Mammary epithelial cell (primary cell): ENCODE measurements around the gene DOCK1.

ENCODE experiments used
- CTCF ChIP-seq, 2 donors: IDR thresholded peaks in 1 of 2; conservative IDR thresholded peaks in 1 of 2; 2 replicates each; pipeline ENCODE4 v1.5.1; 2011 to 2012; ENCODE audit warnings: inconsistent platforms in 2 of 2, low read length in 2 of 2, mild to moderate bottlenecking in 2 of 2, control low read depth in 1 of 2, low read depth in 1 of 2; ENCODE audit not compliant: insufficient read depth in 1 of 2; ENCODE audit errors: extremely low read depth in 1 of 2
- EZH2 ChIP-seq: IDR thresholded peaks from 2 replicates; pipeline ENCODE4 v1.6.1; 2012; ENCODE audit warnings: low read length, inconsistent platforms, borderline replicate concordance

- TF ChIP-seq EZH2, result no peak
- TF ChIP-seq CTCF (conservative IDR thresholded peaks at IDR 0.05 in 1 of 2, IDR thresholded peaks at IDR 0.05 in 1 of 2; ENCODE audit: extremely low read depth in 1 of 2, insufficient read depth in 1 of 2, low read depth in 1 of 2, low read length in 2 of 2), result no peak
Observed at GRCh38 chr10:127148933-127149220, 243.6 kb downstream of the DOCK1 start.
